Mesendoderm (in vitro differentiated cells): ENCODE data around the gene HAUS7.

Experiments used
- DNase-seq: peaks from one replicate; pipeline ENCODE4 v3.0.0; 2013
- H2AK5ac ChIP-seq: 2 replicates; pipeline ENCODE4 v1.6.1; 2013; ENCODE audit warnings: low read length, inconsistent platforms
- H2BK120ac ChIP-seq: 2 replicates; pipeline ENCODE4 v1.6.1; 2013; ENCODE audit warnings: low read depth, mild to moderate bottlenecking, low read length, moderate library complexity, mixed read lengths
- H2BK15ac ChIP-seq: replicated peaks from 2 replicates; pipeline ENCODE4 v1.6.1; 2013; ENCODE audit warnings: low read depth, mild to moderate bottlenecking, moderate library complexity
- H2BK5ac ChIP-seq: 2 replicates; pipeline ENCODE4 v1.6.1; 2013; ENCODE audit warnings: low read length, inconsistent platforms
- H3K18ac ChIP-seq: 2 replicates; pipeline ENCODE4 v1.6.1; 2013; ENCODE audit warnings: mild to moderate bottlenecking, low read length, mixed read lengths
- H3K23ac ChIP-seq: one replicate; pipeline ENCODE4 v1.6.1; 2013; ENCODE audit warnings: low read length
- H3K27ac ChIP-seq: 2 replicates; pipeline ENCODE4 v1.5.1; 2013; ENCODE audit warnings: low read depth, mild to moderate bottlenecking, inconsistent platforms, low read length, moderate library complexity
- H3K27me3 ChIP-seq: 2 replicates; pipeline ENCODE4 v1.6.1; 2013; ENCODE audit warnings: low read length, control low read depth, mild to moderate bottlenecking, inconsistent platforms; ENCODE audit not compliant: insufficient read depth, poor library complexity
- H3K36me3 ChIP-seq: 2 replicates; pipeline ENCODE4 v1.6.1; 2013; ENCODE audit warnings: low read length, inconsistent platforms; ENCODE audit not compliant: control insufficient read depth, insufficient read depth
- H3K4ac ChIP-seq: one replicate; pipeline ENCODE4 v1.6.1; 2013; ENCODE audit warnings: low read depth, mild to moderate bottlenecking, low read length, moderate library complexity
- H3K4me1 ChIP-seq: 2 replicates; pipeline ENCODE4 v1.6.1; 2013; ENCODE audit warnings: low read depth, low read length, inconsistent platforms; ENCODE audit not compliant: control insufficient read depth
- H3K4me2 ChIP-seq: 2 replicates; pipeline ENCODE4 v1.6.1; 2013; ENCODE audit warnings: low read length
- H3K4me3 ChIP-seq: 2 replicates; pipeline ENCODE4 v1.5.1; 2013; ENCODE audit warnings: mild to moderate bottlenecking, low read length
- H3K56ac ChIP-seq: one replicate; pipeline ENCODE4 v1.6.1; 2013; ENCODE audit warnings: low read length
- H3K79me1 ChIP-seq: 2 replicates; pipeline ENCODE4 v1.6.1; 2013; ENCODE audit warnings: low read length, inconsistent platforms
- H3K79me2 ChIP-seq: 2 replicates; pipeline ENCODE4 v1.6.1; 2013; ENCODE audit warnings: mild to moderate bottlenecking, low read length; ENCODE audit not compliant: control insufficient read depth, insufficient read depth
- H3K9ac ChIP-seq: 2 replicates; pipeline ENCODE4 v1.6.1; 2013; ENCODE audit warnings: low read length, inconsistent platforms
- H4K5ac ChIP-seq: one replicate; pipeline ENCODE4 v1.6.1; 2013; ENCODE audit warnings: low read length
- H4K8ac ChIP-seq: one replicate; pipeline ENCODE4 v1.6.1; 2013; ENCODE audit warnings: low read depth, mild to moderate bottlenecking, control low read depth, low read length, moderate library complexity
- WGBS: extraction: QIAGEN DNeasy Blood & Tissue Kit; methylation state at CpG from one replicate; pipeline ENCODE4 v1.1.7; 2013; ENCODE audit warnings: low lambda C conversion rate, missing lambda C conversion rate; ENCODE audit not compliant: insufficient coverage; ENCODE audit errors: extremely low coverage; 5-methylcytosine and 5-hydroxymethylcytosine counted together

The HAUS7 gene

GRCh38 chrX:153492543-153492942, 22.2 kb upstream of the HAUS7 start:
- no peaks in the 10 kb centered on the region for H3K36me3 ChIP-seq
- H3K79me2 ChIP-seq: no peaks in the 10 kb centered on the region
- no peak overlapping the region for H3K9ac ChIP-seq
- H2BK5ac ChIP-seq: no peak overlapping the region
- H3K79me1 ChIP-seq: no peaks in the 10 kb centered on the region
- no peak overlapping the region for H3K27ac ChIP-seq
- DNase-seq: no peak
- H3K56ac ChIP-seq: no peak overlapping the region
- no peak overlapping the region for H4K8ac ChIP-seq
- H4K5ac ChIP-seq: no peak overlapping the region
- no peak overlapping the region for H2BK15ac ChIP-seq
- H3K4me2 ChIP-seq: no peak overlapping the region
- no peak overlapping the region for H2AK5ac ChIP-seq
- no peak overlapping the region for H3K4ac ChIP-seq
- H3K27me3 ChIP-seq: no peaks in the 10 kb centered on the region
- H3K18ac ChIP-seq: no peak overlapping the region
- no peak overlapping the region for H3K4me3 ChIP-seq
- no peak overlapping the region for H2BK120ac ChIP-seq
- WGBS: no CpG with 5 or more reads among the region's 12 CpGs
- no peaks in the 10 kb centered on the region for H3K4me1 ChIP-seq
- H3K23ac ChIP-seq: no peak overlapping the region

- Histone ChIP-seq H3K27me3 (no peaks in the 10 kb centered on the region), H4K5ac (no peak overlapping the region), H3K9ac (no peak overlapping the region), H3K18ac (no peak overlapping the region), H3K79me1 (no peaks in the 10 kb centered on the region), H3K4me2 (no peak overlapping the region), H2AK5ac (no peak overlapping the region), H3K56ac (peak overlapping the region; percentile 15), H3K79me2 (no peaks in the 10 kb centered on the region), H4K8ac (no peak overlapping the region), H3K4me3 (no peak overlapping the region), H3K4ac (no peak overlapping the region), H3K27ac (no peak overlapping the region), H2BK15ac (no peak overlapping the region), H2BK5ac (no peak overlapping the region), H3K4me1 (no peaks in the 10 kb centered on the region), H2BK120ac (no peak overlapping the region), H3K36me3 (no peaks in the 10 kb centered on the region), H3K23ac (no peak overlapping the region)
- WGBS: no CpG with 5 or more reads among the region's 11 CpGs
- no peak for DNase-seq
These were observed 21.5 kb upstream of the HAUS7 start for GRCh38 chrX:153491918-153492317.

- Histone ChIP-seq H3K27me3 (no peaks in the 10 kb centered on the region), H3K27ac (no peak overlapping the region), H2BK120ac (no peak overlapping the region), H3K4me3 (no peak overlapping the region), H3K18ac (no peak overlapping the region), H3K4ac (no peak overlapping the region), H3K4me2 (no peak overlapping the region), H2BK15ac (no peak overlapping the region), H3K36me3 (no peaks in the 10 kb centered on the region), H3K4me1 (no peaks in the 10 kb centered on the region), H3K56ac (peak overlapping the region; percentile 15), H3K79me1 (no peaks in the 10 kb centered on the region), H2BK5ac (no peak overlapping the region), H3K23ac (no peak overlapping the region), H2AK5ac (no peak overlapping the region), H3K9ac (no peak overlapping the region), H4K5ac (no peak overlapping the region), H4K8ac (no peak overlapping the region), H3K79me2 (no peaks in the 10 kb centered on the region)
- no peak for DNase-seq
- no CpG with 5 or more reads among the region's 10 CpGs for WGBS
These were observed 21.1 kb upstream of the HAUS7 start for GRCh38 chrX:153491351-153491914.

- Histone ChIP-seq H3K79me1 (no peaks in the 10 kb centered on the region), H2BK120ac (no peak overlapping the region), H3K27me3 (no peaks in the 10 kb centered on the region), H3K4me2 (no peak overlapping the region), H2BK15ac (no peak overlapping the region), H3K4me3 (no peak overlapping the region), H3K79me2 (no peaks in the 10 kb centered on the region), H4K5ac (no peak overlapping the region), H2AK5ac (no peak overlapping the region), H3K18ac (no peak overlapping the region), H3K4me1 (no peaks in the 10 kb centered on the region), H3K36me3 (no peaks in the 10 kb centered on the region), H3K56ac (no peak overlapping the region), H3K27ac (no peak overlapping the region), H2BK5ac (no peak overlapping the region), H3K9ac (no peak overlapping the region), H4K8ac (no peak overlapping the region), H3K23ac (no peak overlapping the region), H3K4ac (no peak overlapping the region)
- no CpG with 5 or more reads among the region's 20 CpGs for WGBS
- no peak for DNase-seq
These were observed 20.0 kb upstream of the HAUS7 start for GRCh38 chrX:153490217-153490930.

- Histone ChIP-seq H3K4ac (no peak overlapping the region), H3K4me1 (no peaks in the 10 kb centered on the region), H2BK120ac (no peak overlapping the region), H2AK5ac (no peak overlapping the region), H3K27ac (no peak overlapping the region), H3K4me3 (no peak overlapping the region), H2BK5ac (no peak overlapping the region), H4K5ac (no peak overlapping the region), H3K23ac (no peak overlapping the region), H4K8ac (no peak overlapping the region), H3K79me2 (no peaks in the 10 kb centered on the region), H3K9ac (no peak overlapping the region), H3K79me1 (no peaks in the 10 kb centered on the region), H3K56ac (peak overlapping the region; percentile 49), H3K4me2 (no peak overlapping the region), H3K27me3 (no peaks in the 10 kb centered on the region), H2BK15ac (no peak overlapping the region), H3K18ac (no peak overlapping the region), H3K36me3 (no peaks in the 10 kb centered on the region)
- WGBS: no CpG with 5 or more reads among the region's 27 CpGs
- DNase-seq: peak; percentile 20
These were observed 18.0 kb upstream of the HAUS7 start for GRCh38 chrX:153488231-153488914.
